HFF-Myc (cell line): ENCODE data around the gene YBX2.

ENCODE experiments used
- DNase-seq: peaks from one replicate; pipeline ENCODE4 v3.0.0-alpha.2; 2011; ENCODE audit warnings: low read depth; ENCODE audit errors: extremely low read depth
- H3K4me3 ChIP-seq: replicated peaks from 2 replicates; pipeline ENCODE4 v1.5.1; 2011; ENCODE audit warnings: low read depth, mild to moderate bottlenecking, control low read depth, low read length
- TF ChIP-seq, protein P1 (sequence below): IDR thresholded peaks from 2 replicates; pipeline ENCODE4 v1.5.1; 2012; ENCODE audit warnings: mild to moderate bottlenecking, low read depth, low read length, control low read depth; ENCODE audit errors: missing control alignments

The YBX2 gene

DNA sequence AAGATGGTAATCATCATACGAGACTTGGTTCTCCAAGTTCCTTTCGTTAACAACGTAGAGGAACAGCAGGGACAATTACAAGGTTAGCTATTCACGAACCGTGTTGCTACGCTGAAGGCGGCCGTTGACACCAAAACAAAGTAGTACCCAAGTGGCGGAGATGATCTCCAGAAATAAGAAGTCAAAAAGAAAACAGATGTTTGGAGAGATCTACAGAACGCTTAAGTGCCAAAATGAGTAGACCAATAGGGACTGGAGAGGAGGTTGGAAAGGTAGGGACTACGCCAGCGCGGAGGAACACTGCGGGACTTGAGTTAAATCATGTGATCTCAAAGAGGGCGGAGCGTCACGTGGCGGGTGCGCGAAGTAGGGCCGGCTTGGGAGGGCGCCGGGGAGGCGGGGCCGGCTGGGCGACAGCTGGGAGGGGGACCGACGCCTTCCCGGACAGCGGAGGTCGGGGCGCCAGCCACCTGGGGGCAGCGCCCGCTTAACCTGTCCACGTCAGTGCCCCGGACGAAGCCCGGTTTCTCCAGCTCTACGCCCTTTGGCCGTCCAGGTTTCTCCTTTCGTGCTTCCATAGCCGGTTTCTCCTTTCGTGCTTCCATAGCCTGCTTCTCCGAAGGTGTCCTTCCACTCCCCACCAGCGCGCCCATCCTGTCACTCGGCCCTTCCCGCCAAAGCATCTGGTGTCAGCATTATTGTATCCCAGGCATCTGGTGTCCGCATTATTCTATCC is 51.6 kb downstream of the YBX2 start:
- TF ChIP-seq, protein P1, sequence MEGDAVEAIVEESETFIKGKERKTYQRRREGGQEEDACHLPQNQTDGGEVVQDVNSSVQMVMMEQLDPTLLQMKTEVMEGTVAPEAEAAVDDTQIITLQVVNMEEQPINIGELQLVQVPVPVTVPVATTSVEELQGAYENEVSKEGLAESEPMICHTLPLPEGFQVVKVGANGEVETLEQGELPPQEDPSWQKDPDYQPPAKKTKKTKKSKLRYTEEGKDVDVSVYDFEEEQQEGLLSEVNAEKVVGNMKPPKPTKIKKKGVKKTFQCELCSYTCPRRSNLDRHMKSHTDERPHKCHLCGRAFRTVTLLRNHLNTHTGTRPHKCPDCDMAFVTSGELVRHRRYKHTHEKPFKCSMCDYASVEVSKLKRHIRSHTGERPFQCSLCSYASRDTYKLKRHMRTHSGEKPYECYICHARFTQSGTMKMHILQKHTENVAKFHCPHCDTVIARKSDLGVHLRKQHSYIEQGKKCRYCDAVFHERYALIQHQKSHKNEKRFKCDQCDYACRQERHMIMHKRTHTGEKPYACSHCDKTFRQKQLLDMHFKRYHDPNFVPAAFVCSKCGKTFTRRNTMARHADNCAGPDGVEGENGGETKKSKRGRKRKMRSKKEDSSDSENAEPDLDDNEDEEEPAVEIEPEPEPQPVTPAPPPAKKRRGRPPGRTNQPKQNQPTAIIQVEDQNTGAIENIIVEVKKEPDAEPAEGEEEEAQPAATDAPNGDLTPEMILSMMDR = no peak
- H3K4me3 ChIP-seq = peak overlapping the region; percentile 59
- DNase-seq = peak; percentile 90

DNA sequence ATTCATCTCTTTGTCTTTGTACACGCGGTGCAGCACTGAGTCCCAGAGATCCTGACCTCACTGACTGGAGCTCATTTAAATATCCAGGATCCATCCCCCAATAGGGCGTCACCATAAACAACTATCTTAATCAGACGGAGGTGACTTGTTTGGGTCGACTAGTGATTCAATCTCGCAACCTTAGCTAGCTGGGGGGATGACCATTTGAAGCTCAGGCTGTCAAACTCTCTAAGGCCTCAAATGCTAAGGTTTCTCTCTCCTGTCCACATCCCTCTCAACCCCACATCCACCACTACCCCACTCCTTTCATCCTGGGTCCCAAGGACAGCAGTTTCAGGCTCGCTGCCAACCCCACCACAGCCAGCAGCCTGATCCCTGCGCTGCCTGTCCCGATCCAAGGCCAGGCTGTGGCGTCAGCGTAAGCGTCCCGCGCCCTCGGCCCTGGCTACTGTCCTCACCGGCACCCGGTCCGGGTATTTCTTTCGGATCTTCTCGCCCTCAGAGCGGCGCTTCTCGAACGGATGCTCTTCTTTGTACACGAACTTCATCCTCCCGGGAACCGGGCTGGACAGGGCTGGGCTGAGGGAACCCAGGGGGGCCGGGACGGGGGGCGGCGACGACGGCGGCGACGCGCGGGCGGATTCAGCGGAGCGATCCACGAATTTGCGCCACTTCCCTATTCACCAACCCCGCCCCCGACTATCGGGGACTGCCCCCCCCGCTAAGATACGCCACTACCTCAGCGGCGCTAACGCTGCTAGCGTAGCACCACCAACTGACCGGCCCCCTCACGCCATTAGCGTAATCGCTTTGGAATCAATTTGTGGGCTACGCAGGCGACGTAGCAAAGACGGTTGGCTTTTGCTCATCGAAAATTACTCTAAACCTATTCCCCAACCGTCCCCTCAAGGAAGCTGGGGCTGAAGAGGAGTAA is 52.4 kb downstream of the YBX2 start, which contains the start of gene GABARAP:
TSS of gene GABARAP (minus strand) at position 667 of the 934 bp plus-strand sequence. CDS start at position 548, 119 bp downstream.
- DNase-seq = no peak
- TF ChIP-seq, protein P1 = no peak
- H3K4me3 ChIP-seq = peak within 1 kb of the TSS; percentile 59

DNA sequence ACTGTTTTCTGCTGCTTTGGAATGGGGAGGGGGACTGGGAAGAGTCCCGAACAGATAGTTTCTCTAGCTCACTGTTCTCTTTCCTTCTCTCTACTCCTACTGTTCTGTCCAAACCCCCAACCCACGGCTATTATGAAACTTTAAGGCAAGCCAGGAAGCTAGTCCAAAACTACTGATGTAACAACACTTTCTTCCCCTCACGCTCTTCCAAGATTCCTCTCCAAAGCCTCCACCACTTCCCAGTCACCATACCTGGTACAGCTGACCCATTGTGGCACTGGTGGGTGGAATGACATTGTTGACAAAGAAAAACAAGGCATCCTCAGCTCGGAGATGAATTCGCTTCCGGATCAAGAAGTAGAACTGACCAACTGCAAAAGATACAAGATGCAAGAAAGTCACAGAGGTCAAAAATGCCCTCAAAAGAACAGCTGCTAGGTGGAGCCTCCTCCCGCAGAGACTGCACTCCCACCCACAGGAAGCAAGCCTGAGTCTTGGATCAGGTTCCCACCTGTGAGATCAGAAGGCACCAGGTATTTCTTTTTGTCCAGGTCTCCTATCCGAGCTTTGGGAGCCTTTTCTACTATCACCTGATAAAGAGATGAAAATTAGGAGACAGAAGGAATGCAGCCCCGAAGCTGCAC is 53.2 kb downstream of the YBX2 start:
- peak overlapping the region; percentile 59 for H3K4me3 ChIP-seq
- TF ChIP-seq, protein P1 = no peak
- no peak for DNase-seq

DNA sequence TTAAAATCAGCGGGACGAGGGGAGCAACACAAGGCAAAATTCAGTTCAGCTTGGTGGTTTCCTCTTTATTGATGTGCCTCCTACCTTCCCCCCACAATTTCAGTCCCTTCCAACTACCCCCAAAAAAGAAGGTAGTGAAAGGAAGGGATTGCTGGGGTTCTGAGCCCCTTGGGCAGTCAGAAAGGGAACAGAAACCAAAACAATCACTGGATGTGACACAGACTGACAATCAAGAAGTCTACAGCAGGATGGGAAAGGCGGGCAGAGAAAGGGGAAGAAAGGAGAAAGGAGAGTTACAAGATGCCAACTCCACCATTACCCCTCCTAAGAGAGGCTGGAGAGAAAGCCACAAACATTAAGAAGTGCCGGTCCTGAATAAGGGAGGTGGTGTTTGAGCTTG is 54.1 kb downstream of the YBX2 start:
- no peak for DNase-seq
- TF ChIP-seq, protein P1 = no peak
- H3K4me3 ChIP-seq = peak overlapping the region; percentile 59

DNA sequence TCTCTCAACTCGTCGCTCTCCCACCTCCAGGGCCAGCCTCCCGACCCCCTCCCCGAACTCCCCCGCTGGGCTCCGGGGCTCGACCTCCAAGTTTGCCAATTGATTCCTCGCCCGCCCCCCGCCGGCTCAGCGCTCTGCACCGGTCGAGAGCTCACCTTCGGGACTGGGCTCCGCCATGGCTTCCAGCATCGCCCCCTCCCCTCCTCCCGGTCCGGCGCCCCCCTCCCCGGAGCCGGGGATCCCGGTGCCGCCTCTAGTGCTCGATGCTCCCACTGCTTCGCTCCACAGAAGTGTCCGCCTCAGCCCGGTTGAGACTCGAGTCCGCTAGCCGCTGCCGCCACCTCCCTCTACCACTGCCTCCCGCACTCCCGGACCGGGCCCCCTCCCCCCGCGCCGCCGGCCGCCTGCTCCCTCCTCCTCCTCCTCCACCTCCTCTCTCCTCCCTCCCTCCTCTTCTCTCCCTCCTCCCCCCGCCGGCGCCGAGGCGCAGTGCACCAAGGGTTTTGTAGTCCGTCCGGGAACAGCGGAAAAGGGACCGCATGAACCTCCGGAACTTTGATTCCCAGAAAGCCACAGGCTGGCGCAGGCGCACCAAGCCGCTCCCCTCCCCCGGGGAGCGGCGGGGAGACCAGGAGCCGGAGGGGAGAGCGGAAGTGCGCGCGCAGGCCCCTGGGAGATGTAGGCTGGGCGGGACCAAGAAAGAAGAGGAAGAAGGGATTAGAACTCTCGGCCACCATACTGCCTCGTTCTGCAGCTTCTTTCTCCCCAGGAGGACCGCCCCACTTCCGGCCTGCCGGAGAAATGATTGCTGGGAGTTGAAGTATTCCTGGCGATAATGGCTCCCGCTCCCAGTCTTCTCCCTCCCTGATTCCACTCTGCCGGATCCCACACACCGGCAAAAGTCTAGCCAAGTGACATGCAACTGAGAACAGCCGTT is 55.1 kb downstream of the YBX2 start, which contains the start of gene PHF23:
TSS of gene PHF23 (minus strand) at position 367 of the 937 bp plus-strand sequence. CDS start at position 189, 178 bp downstream.
- H3K4me3 ChIP-seq = peak within 1 kb of the TSS; percentile 98
- peak; percentile 98 for DNase-seq
- TF ChIP-seq, protein P1 = no peak
